NCI-H2081 treated with DMSO at 0.1 percent for 48 hours (cell line): Measurements from ENCODE around the gene ATP5F1D.
A peak's percentile ranks its signal among the peaks of the same experiment; 100 is the strongest.
"Not testable (repeated sequence)": the region's sequence is repeated elsewhere in the genome, so short reads cannot be mapped to it uniquely, and the experiment has no call there.

ENCODE experiments used
- DNase-seq: peaks from one replicate; lab custom pipeline; 2025; lab: John Stamatoyannopoulos, UW

ATP5F1D gene

DNA sequence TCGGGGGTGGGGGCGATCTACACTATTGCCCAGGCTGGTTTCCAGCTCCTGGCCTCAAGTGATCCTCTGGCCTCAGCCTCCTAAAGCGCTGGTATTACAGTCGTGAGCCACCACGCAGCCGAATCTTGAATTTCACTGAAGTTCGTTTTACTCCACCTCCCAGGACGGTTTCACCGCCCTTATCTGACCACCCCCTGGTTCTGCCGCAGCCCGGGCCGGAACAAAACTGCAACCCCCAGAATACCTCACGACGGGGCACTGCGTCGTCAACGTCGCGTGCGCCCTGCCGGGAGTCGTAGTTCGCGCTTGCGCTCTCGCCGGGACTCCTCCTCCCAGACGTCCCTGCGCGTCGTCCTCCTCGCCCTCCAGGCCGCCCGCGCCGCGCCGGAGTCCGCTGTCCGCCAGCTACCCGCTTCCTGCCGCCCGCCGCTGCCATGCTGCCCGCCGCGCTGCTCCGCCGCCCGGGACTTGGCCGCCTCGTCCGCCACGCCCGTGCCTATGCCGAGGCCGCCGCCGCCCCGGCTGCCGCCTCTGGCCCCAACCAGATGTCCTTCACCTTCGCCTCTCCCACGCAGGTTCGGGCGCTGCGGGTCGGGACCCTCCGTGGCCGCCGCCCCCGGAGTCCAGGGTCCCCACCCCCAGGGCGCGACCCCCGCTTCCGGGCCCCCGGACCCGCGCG is at the start of gene ATP5F1D:
TSS of gene ATP5F1D (plus strand) at position 335 of the 679 bp plus-strand sequence. CDS start at position 435, 100 bp downstream.
- peak; percentile 71 for DNase-seq

DNA sequence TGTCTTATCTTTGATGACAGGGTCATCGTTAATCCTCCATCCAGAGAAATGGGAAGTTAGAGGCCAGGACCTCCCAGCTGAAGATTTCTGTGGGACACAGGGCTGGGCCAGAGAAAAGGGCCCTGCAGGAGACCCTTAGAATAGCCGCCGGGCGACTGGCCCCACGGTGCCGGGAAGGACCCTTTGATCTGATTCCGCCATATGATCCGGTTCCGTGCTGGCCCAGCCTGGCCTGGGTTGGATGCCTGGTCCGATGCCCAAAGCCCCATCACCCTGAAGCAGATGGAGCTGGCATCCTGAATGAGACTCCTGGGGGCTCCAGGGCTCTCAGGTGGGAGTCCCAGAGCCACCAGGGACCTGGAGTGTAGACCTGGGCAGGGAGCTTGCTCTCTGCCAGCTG is 42.0 kb upstream of the ATP5F1D start:
- no peak for DNase-seq

DNA sequence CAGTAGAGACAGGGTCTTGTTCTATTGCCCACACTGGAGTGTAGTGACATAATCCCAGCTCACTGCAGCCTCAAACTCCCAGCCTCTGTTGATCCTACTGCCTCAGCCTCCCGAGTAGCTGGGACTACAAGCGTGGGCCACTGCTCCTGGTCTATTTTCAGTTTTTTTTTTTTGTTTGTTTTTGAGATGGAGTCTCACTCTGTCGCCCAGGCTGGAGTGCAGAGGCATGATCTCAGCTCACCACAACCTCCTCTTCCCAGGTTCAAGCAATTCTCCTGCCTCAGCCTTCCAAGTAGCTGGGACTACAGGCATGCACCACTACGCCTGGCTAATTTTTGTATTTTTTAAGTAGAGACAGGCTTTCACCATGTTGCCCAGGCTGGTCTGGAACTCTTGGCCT is 40.9 kb upstream of the ATP5F1D start:
- DNase-seq: not testable (repeated sequence)

DNA sequence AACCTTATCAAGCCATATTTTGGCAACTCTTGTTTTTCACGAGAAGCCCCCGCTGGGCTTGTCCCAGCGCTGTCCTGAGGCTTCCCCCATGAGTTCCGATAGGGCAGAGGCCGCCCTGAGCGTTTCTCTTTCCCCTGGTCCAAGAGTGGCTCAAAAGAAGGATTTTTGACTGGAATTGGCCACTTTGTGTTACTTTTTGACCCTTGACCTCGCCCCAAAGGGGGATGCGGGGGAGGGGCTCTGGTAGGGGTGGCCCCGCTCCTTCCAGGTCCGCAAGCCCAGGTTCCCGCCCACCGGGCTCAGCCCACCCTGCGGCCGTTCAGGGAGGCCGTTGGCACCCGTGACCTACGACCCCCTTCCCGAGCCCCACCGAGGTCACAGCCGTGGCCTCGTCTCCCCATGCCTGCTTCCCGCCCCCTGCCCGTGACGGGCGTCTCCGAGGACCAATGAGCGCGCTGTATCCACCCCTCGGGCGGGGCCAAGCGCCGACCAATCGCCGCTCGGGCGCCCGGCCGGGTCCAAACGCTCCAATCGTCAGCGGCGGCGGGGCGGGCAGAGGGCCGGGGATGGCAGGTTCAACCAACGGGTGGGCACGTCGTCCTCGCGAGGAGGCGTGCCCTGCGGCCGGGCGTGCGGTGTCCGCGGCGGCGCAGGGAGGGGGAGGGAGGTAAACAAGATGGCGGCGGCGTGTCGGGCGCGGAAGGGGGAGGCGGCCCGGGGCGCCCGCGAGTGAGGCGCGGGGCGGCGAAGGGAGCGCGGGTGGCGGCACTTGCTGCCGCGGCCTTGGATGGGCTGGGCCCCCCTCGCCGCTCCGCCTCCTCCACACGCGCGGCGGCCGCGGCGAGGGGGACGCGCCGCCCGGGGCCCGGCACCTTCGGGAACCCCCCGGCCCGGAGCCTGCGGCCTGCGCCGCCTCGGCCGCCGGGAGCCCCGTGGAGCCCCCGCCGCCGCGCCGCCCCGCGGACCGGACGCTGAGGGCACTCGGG is 36.1 kb upstream of the ATP5F1D start, which contains the start of gene STK11:
TSS of gene STK11 (plus strand) at position 665 of the 986 bp plus-strand sequence. CDS start 1,136 bp downstream, outside the sequence.
- DNase-seq: peak; percentile 87

DNA sequence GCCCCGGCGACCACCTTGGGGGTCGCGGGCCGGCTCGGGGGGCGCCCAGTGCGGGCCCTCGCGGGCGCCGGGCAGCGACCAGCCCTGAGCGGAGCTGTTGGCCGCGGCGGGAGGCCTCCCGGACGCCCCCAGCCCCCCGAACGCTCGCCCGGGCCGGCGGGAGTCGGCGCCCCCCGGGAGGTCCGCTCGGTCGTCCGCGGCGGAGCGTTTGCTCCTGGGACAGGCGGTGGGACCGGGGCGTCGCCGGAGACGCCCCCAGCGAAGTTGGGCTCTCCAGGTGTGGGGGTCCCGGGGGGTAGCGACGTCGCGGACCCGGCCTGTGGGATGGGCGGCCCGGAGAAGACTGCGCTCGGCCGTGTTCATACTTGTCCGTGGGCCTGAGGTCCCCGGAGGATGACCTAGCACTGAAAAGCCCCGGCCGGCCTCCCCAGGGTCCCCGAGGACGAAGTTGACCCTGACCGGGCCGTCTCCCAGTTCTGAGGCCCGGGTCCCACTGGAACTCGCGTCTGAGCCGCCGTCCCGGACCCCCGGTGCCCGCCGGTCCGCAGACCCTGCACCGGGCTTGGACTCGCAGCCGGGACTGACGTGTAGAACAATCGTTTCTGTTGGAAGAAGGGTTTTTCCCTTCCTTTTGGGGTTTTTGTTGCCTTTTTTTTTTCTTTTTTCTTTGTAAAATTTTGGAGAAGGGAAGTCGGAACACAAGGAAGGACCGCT is 35.2 kb upstream of the ATP5F1D start:
- no peak for DNase-seq

DNA sequence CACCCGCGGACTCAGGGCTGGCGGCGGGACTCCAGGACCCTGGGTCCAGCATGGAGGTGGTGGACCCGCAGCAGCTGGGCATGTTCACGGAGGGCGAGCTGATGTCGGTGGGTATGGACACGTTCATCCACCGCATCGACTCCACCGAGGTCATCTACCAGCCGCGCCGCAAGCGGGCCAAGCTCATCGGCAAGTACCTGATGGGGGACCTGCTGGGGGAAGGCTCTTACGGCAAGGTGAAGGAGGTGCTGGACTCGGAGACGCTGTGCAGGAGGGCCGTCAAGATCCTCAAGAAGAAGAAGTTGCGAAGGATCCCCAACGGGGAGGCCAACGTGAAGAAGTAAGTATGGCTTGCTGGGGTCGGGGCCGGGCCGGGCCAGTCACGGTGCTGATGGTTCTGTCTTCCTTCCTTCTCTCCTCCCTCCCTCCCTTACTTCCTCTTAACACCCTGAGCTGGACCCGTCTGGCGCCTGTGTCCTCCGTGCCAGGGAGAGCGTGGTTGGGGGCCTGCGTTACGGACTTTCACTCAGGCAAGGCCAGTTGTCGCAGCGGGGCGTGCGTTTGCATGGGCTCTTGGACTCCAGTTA is 34.6 kb upstream of the ATP5F1D start:
- DNase-seq: no peak

DNA sequence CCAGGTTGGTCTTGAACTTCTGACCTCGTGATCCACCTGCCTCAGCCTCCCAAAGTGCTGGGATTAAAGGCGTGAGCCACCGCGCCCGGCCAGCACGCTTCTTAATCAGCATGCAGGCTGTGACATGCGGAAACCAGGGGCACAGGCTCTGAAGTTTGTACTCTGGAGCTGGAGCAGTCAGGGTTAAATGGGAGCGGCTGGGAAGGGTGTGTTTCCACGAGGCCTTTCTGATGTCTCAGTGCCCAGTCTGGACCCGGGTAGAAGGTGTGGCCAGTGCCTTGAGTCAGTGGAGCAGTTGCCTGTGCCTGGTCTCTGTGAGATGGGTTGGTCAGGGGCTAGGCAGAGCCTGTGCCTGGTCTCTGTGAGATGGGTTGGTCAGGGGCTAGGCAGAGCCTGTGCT is 32.7 kb upstream of the ATP5F1D start:
- DNase-seq: not testable (repeated sequence)

DNA sequence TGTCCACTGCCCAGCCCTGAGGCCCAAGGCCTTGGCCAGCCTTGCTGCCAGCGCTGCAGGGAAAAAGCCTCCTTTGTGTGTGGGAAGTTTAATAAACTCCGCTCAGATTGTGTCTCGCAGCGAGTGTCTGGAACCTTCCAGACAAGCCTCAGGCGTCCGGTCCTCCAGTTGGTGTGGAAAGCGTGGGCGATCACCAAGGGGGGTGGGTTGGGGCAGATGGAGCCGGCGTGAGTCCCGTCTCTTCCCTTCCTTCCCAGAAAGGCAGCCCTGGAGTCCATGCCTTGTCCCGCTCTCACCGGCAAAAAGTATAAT is 31.4 kb upstream of the ATP5F1D start:
- DNase-seq: no peak

DNA sequence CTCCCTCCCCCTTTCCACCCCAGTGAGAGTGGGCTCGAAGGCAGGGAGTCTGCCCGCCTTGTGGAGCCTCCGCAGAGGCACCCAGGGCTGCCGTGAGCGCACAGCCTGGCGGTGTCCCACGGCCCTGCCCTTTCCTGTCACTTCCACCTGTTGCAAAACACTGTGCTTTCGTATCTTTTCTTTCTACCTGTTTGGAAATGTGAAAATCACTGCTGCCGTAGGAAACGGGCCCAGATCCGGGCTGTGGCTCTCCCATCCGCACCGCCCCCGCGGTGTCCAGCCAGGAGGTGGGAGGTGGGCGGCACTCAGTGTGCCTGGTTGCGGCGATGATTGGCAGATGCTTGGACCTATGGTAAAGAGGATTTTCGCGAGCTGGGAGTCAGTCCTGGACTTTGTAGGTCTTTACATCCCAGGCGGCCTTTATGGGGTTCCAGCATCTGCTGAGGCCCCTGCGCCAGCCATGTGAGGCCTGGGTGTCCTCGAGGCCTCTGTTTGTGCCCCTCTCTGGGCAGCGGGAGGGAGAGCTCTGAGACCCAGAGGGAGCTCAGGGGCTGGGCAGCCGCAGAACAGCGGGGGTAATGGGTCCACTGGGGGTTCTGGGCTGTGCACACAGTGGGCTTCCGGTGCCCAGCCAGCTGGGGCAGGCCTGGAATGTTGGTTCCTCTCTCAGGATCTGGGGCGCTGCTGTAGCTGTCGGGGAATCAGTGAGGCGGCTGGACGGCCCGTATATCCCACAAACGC is 29.9 kb upstream of the ATP5F1D start:
- no peak for DNase-seq

DNA sequence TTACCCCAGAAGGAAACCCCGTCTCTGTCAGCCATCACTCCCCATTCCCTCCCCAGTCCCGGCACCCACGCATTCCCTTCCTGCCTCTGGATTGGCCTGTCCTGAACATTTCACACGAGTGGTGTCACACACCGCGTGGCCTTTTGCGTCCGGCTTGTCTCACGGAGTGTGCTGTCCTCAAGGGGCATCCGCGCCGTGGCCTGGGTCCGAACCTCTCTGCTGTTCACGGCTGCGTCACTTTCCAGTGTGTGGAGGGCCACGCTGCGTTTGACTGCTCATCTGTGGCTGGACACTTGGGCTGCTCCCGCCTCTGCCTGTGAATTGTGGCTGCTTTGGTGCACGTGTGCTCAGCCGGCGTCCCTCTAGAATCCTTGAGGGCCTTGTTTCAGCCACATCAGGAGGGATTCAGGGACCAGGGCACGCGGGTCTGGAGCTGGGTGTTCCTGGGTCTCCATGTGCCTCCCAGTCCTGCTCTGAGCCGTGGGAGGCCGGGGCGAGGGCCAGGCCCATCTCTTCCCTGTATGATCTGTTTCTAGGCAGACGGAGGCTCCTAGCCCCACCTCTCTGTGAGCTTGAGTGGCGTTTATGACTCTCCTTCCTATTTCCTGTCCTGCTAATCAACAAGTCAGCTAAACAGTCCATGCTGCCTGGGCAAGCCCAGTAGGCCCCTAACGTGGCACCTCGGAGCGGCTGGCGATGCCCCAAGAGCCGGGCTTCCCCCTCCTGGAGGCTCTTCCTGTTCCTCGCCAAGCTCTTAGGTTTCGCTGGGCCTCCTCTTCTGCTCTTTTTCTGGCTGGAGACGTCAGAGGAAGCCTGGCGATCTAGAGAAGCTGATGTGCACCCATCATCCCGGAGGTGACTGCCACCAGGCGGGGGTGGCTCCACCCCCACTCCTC is 27.9 kb upstream of the ATP5F1D start:
- no peak for DNase-seq

DNA sequence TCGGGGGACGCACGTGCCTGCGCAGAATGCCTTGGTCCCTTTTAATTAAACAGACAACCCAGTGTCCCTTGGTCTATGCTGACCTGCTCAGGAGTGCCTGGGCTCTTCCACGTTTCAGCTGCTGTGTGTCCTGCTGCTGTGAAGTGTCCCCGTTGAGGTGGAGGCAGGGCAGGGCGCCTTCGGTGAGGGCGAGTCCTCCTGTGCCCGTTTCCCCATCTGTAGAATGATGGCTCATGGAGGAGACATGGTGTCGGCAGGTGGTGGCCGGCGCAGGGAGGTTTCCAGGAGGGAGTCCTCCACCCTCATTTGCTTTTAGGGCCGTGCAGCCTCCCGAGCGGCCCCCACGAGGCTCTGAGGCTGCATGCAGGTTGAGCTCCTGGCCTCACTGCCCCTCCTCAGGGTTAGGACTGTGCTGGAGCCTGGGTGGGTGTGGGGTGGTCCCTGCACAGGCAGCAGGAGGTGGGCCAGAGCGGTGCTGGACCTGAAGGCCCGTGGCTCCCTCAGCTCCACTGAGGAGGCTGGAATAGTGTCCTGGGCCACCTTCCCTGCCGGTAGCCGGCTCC is 27.2 kb upstream of the ATP5F1D start:
- no peak for DNase-seq

DNA sequence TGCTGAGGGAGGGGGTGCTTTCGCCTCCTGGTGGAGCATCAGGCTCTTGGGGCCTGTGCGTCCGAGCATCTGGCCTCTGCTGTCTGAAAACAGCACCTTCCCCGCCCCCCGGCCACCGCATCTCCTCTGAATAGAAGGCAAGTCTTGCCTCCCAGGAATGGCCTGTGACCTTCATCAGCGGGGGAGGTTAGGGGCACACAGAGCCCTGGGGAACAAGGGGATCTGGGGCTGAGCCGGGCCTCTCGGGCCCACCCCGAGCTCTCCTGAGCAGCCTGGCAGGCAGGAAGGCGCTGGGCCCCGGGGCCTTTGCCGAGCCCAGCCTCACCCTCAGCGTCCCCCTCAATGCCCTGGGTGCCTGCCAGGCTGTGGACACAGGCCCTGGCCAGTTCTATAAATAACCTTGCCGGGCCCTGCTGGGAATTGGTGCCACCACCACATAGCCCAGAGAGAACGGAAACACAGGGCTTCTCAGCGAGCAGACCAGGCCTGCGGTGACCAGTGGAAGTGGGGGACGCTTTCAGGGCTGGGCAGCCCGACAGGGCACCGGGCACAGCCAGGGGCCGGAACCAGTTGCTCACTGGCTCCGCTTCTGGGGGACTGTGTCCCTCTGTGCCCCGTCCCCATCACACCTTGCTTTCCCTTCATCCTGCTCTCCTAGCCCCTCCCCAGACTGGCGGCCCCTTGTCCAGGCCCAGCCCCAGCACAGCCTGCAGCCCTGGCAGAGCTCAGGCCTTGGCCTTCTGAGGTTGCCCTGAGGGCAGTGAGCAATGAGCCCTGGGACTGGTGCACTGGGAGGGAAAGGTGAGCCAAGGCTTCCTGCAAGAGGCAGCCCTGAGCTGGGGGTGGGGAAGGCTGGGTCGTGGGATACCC is 26.5 kb upstream of the ATP5F1D start:
- DNase-seq: no peak

DNA sequence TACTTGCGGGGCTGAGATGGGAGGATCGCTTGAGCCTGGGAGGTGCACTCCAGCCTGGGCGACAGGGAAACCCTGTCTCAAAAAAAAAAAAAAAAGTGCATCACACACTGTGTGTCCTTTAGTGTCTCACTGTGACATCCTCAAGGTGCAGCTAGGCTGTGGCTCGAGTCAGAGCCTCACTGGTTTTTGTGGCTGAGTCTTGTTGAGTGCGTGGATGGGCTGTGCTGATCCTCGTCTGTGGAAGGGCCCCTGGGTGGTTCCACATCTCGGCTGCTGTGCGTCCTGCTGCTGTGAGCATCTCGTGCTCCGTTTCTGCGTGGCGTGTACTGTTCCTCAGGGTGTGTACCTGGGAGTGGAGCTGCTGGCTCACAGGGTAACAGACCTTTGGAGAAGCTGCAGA is 24.8 kb upstream of the ATP5F1D start:
- DNase-seq: no peak

DNA sequence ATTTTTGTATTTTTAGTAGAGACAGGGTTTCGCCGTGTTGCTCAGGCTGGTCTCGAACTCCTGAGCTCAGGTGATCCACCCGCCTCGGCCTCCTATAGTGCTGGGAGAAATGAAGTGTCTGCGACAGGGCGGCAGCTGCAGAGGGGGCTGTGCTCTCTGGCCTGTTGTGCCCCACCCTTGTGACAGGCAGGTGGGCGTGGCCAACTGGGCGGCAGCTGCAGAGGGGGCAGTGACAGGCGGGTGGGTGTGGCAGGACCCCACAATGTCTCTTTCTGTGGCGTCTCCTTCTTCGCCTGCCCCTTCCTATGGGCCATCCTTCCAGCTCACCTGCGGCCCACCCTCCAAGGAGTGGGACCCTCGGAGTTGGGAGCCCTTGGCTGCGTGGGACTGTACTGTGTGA is 24.2 kb upstream of the ATP5F1D start:
- DNase-seq: no peak

DNA sequence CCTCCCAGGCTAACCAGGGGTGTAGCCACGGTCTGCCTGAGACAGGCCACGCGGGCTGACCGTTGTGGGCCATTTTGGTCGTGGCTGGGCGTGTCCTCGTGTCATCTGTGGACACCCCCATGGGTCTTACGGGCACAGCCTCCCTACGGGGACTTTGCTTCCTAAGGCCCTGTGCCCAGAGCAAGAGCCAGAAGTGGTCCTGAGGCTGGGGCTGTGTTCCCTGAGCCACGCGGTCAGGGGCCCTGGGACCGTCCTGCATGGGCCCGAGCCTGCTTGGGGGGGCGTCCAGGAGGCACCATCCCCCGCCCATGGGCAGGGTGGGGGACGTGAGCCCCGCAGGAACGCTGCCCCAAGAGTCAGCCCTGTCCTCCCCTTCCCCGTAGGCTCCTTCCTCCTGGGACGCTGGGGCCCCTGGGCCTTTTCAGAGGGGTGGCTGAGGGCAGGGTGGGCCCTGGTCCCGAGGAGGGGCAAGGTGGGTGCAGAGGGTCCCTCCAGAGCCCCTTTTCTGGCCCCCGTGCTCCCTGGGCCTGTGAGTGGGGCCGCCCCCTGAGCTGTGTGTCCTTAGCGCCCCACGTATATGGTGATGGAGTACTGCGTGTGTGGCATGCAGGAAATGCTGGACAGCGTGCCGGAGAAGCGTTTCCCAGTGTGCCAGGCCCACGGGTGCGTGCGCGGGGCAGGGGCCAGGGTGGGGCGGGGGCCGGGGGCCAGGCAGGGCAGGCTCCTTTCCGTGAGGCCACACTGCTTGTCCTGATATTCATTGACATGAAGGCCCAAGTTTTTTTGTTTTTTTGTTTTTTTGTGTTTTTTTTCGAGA is 22.6 kb upstream of the ATP5F1D start:
- no peak for DNase-seq

DNA sequence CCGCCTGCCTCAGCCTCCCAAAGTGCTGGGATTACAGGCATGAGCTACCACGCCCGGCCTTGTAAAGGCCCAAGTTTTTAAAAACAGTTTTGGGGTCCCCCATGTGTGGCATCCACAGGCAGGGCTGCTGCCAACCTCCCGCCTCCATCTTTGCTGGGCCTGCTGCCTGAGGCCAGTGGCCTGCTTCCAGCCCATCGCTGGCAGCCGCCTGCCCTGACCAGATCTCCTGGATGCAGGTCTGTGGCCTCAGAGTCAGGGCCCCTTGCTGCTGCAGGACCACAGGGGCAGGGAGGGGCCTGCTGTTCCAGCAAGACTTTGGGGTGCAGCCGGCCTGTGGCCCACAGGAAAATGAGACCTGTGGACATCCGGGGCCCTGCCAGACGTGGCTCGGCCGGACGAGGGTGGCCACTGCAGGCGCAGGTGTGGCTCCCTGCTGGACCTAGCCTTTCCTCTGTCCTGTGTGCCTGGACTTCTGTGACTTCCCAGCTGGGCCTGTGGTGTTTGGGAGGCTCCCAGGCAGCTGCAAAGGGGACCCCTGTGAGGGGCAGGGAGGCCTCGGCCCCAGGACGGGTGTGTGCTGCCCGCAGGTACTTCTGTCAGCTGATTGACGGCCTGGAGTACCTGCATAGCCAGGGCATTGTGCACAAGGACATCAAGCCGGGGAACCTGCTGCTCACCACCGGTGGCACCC is 21.6 kb upstream of the ATP5F1D start:
- no peak for DNase-seq

DNA sequence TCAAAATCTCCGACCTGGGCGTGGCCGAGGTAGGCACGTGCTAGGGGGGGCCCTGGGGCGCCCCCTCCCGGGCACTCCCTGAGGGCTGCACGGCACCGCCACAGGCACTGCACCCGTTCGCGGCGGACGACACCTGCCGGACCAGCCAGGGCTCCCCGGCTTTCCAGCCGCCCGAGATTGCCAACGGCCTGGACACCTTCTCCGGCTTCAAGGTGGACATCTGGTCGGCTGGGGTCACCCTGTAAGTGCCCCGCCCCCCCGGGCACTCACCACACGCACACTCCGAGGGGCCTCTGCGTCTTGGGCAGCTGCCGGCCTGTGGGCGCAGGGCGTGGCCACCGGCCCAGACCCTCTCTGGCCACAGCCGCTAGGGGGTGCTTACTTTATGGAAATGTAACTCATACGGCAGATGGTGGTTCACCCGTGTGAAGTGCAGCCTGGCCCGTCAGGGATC is 21.0 kb upstream of the ATP5F1D start:
- no peak for DNase-seq
